DMS 273 (cell line): ENCODE results near the gene ZNF785.
"Not testable (repeated sequence)": the region's sequence is repeated elsewhere in the genome, so short reads cannot be mapped to it uniquely, and the experiment has no call there.

Experiments used
- DNase-seq: peaks from one replicate; lab custom pipeline; 2025; ENCODE audit not compliant: unreplicated experiment; lab: John Stamatoyannopoulos, UW

The ZNF785 gene

DNA sequence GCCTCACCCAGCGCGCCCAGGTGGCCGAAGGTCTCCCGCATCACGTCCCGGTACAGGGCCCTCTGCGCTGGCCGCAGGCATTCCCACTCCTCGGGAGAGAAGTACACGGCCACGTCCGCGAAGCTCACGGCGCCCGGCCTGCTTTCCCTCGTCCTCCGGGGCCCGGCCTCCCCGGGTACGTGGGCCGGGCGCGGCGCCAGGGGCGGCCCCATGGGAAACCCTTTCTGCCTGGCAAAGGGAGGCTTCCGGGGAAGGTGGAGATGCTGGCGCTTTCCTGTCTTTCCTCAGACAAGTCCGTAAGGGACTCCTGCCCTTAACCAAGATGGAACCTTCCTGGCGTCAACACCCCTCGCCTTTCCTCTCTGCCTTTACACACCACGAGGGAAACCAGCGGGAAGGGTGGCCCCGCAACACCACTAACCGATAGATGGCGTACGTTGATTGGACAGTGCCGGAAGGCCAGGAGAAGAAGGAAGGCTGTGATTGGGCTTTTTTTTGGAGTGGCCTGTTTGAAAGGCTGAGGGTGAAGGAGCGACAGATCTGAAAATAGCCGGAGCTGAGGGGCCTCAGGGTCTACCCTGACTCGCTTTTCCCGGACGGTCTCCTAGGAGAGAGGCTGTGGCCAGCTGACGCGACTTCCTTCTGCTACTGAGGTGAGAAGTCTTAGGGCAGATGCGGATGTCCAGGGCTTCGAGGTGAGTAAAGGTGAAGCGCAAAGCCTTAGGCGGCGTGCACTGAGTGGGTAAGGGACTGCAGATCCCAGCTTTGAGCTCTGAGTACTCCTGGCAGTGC, at the start of gene ZNF785:
Gene ZNF785, minus strand, starts transcription at position 298 of the 792 bp plus-strand sequence. Its CDS starts 86 bp downstream, at position 212.
- DNase-seq: peak; percentile 99

GRCh38 chr16:30633526-30633925, 48.0 kb upstream of the ZNF785 start:
- no peak for DNase-seq

DNA sequence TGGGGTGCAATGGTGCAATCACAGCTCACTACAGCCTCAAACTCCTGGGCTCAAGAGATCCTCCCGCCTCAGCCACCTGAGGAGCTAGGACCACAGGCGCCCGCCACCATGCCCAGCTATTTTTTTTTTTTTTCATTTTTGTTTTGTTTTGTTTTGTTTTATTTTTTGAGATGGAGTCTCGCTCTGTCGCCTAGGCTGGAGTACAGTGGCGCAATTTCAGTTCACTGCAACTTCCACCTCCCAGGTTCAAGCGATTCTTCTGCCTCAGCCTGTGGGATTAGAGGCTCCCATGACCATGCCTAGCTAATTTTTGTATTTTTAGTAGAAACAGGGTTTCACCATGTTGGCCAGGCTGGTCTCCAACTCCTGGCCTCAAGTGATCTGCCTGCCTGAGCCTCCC, 47.0 kb upstream of the ZNF785 start:
- not testable (repeated sequence) for DNase-seq

- DNase-seq: peak; percentile 92
Observed at GRCh38 chr16:30628628-30629540, 43.4 kb upstream of the ZNF785 start.

GRCh38 chr16:30626236-30626635, 40.7 kb upstream of the ZNF785 start:
- DNase-seq: no peak

GRCh38 chr16:30623536-30624283, 38.2 kb upstream of the ZNF785 start:
- DNase-seq: no peak

DNA sequence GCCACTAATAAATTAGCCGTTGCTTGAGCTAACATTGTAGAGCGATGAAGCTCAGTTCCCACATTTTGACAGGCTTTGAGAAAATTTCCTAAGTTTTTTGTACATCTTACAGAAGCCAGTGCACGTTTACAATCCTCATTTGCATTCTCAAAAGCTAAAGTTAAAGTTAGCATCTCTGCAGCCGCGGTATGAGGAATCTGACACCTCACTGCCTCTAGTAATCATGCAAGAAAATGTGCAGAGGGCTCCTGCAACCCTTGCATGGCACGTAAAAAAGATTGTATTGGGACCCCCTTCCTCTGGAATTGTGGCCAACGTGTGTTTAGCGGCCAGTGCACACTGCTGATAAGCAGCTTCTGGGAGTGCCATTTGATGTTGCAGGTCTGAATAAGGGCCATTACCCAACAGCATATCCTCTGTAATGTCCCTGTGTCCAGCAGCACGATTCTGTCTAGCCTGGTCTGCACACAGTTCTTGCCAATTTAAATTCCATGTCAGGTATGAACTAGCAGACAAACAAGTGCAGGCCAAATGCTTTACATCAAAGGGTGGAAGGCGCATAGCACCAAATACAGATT, 37.0 kb upstream of the ZNF785 start:
- DNase-seq: no peak

DNA sequence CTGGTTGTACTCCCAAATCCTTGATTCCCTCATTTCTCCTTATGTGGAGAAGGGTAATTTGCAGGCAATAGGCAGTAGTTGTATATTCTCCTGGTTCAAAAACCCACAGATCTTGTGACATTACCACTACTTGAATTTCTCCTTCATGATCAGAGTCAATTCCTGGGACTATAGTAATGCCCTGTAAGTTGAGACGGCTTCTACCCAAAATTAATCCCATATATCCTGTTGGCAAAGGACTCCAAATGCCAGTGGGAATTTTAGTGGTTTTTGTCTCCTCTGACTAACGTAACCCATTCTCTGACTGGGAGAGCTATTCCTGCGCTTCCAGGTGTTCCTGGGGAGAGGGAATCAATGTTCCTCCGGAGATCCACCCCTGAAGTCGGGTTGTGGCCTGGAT, 36.3 kb upstream of the ZNF785 start:
- no peak for DNase-seq

GRCh38 chr16:30620169-30620568, 34.7 kb upstream of the ZNF785 start:
- DNase-seq: no peak

- DNase-seq: no peak
Observed at GRCh38 chr16:30619638-30620037, 34.1 kb upstream of the ZNF785 start.

DNA sequence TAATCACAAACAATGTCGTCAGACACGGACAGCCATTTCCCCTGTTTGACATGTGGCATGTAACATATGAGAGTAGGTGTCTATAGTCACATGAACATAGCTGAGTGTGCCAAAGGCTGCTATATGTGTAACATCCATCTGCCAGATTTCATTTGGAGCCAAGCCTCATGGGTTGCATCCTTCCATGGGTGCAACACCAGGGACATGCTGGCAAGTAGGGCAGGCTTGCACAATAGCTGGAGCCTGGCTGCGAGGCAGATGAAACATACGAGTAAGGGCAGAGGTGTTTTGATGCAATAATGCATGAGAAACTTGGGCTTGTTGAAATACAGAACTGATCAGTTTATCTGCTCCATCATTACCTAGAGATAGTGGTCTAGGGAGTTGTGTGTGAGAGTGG, 33.7 kb upstream of the ZNF785 start:
- DNase-seq: no peak

DNA sequence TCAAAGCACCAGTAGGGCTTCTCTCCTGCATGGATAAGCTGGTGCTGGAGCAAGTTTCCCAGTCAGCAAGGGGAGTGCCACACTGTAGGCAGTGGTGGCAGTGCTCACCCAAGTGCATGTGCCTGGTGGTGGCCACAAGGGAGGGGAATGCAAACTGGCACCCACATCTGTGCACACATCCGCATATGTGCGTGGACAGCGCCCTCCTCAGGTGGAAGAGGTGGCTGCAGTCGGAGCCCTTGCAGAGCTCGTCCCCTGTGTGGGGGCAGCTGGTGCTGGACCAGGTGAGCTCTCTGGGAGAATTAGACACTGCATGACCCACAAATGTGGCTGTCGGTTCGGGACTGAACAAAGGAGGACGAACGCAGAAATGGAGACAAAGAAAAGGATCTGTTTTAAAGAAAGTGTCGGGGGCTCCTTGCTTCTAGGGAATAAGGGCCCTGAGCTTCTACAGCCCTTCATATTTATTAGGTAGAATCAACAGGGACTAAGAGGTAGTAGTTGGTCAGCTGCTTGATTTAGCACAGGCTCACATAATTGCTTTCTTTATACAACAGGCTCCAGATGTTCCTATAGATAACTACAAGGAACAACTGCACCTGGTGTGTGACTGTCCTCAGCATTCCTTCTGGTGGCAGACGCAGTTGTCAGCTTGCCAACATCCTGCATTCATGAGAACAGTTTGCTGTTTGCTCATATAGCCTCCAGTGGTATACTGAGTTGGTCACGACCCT, 30.0 kb upstream of the ZNF785 start:
- DNase-seq: peak; percentile 64

DNA sequence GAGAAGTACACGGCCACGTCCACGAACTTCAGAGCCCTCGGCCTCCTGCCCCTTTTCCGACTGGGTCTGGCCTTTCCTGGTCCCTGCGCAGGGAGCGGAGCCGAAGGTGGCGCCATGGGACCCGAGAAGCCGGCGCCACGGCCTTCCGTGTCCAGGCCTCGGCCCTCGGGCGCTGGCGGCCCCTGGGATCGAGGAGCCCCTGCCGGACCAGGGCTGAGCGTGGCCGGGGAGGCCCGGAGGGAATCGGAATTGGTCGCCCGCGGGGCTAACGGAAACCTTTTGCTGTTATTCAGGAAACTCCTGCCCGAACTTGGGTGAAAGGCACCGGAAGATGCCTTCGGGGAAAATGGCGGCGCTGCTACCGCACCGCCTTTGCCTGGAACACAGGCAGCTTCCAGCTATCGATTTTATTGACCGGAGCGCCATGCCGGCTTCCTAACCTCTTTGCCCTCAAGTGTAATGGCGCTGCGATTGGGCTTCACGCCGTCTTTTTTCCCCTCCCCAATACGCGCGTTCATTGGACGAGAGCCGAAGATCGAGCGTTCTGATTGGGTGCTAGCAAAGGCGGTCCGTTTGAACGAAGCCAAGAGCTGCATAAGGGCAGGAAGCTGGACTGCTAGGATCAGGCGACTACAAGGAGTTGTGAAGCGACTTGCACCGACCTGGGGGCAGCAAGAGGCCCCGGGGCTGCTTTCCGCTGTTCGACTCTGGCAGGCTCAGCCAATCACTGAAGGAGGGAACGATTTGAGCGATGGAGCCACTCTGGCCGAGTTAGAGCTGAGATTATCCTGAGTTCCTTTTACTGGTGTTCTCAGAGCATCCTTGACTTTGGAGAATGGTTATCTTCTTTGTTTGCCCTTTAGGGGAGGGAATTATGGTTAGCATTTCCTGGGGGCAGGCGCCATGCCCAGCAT, 24.7 kb upstream of the ZNF785 start, which contains the start of gene ZNF689:
Gene ZNF689, minus strand, starts transcription at position 464 of the 914 bp plus-strand sequence. Its CDS starts 348 bp downstream, at position 116.
- peak; percentile 98 for DNase-seq

DNA sequence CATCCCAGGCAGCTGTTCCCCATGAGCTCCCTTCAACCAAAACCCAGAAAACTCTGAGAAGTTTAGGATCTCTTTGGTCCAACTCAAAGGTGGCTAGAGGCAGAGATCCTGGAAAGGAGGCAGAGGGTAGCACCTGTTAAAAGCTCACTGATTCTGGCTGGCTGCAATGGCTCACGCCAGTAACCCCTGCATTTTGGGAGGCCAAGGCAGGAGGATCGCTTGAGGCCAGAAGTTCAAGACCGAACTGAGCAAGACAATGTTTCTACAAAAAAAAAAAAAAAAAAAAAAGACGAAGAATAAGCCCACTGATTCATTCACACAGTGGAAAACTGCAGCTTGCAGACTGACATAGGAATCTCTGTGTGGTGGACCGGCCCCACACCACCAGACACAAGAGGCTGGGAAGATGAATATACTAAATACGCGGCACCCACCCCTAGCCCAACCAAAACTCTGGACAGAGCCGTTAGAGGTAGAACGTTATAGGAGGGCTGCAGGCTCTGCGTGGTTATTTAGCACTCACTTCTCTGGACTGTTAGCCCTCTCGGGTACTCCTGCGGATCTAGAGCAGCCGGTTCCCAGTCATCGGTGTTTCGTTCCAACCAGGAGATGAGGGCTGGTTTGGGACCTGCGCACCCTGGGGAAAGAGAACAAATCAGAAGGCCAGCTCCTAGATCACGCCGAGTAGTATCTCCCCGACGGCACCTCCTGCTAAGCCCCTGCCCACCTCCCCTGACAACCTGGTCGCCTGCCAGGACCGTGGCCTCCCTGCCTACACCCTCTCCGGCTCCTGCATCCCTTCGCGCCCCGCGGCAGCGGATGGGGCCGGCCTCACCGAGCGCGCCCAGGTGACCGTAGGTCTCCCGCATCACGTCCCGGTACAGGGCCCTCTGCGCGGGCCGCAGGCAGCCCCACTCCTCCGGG, 23.8 kb upstream of the ZNF785 start:
- peak; percentile 74 for DNase-seq

GRCh38 chr16:30606004-30606403, 20.5 kb upstream of the ZNF785 start:
- DNase-seq: no peak

GRCh38 chr16:30605158-30605557, 19.7 kb upstream of the ZNF785 start:
- no peak for DNase-seq

DNA sequence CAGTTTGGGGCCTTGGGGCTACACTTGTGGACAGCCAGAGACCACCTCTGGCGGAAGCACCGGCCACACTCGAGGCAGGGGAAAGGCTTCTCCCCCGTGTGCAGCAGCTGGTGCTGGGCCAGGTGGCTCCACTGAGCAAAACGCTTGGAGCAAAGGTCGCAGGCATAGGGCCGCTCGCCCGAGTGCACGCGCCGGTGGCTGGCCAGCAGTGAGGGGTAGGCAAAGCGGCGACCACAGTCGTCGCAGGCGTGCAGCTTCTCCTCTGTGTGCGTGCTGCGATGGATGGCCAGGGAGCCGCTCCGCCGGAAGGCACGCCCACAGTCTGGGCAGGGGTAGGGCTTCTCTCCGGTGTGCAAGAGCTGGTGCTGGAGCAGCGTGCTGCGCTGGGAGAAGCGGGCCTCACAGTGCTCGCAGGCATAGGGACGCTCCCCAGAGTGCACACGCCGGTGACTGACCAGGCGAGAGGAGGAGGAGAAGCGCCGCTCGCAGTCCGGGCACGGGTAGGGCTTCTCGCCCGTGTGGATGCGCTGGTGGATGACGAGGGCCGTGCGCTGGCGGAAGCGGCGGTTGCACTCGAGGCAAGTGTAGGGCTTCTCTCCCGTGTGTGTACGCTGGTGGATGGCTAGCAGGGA, 18.9 kb upstream of the ZNF785 start:
- no peak for DNase-seq

DNA sequence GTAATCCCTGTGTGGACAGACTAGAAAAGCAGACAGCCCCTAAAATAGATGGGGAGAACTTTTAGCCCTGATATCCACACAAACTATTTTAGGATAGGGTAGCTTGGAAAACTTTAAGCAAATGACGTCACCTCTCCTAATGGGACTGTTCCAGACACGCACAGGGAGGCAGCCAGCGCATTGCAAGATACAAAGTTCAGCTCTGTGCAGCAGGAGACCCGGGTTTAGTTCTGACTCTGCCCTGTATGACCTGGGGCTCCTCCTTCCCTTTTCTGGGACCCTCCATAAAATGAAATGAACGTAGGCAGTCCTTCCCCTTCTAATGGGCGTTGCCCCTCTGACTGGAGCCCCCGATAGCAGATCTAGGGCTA, 18.4 kb upstream of the ZNF785 start:
- no peak for DNase-seq
